ENCODE data around the gene DLL3. TPM values are rescaled to one million over a fixed set of nuclear protein-coding genes. Genes with fewer than 3 reads are reported as not detected.
A peak's percentile ranks its signal among the peaks of the same experiment; 100 is the strongest.
"Not testable (repeated sequence)": the region's sequence is repeated elsewhere in the genome, so short reads cannot be mapped to it uniquely, and the experiment has no call there.

The DLL3 gene
- total RNA-seq, 4 donors from 2014 or later, result not detected

GRCh38 chr19:39472746-39473442 lies 25.9 kb upstream of the DLL3 start:
- H3K4me1 ChIP-seq, result no peaks in the 10 kb centered on the region
- H3K27me3 ChIP-seq, result no peaks in the 10 kb centered on the region
- DNase-seq (ENCODE audit: low spot score in 2 of 2), result no peak
- H3K9me3 ChIP-seq, result no peaks in the 10 kb centered on the region
- TF ChIP-seq CTCF (IDR thresholded peaks at IDR 0.05) (no peak), POLR2AphosphoS5 (IDR thresholded peaks at IDR 0.05) (no peak), POLR2A (IDR thresholded peaks at IDR 0.05) (no peak), EP300 (IDR thresholded peaks at IDR 0.05) (no peak)
- peaks cover 84% of the 10 kb centered on the region for H3K36me3 ChIP-seq
- WGBS, result 88% methylated on average over 11 of the region's 32 CpGs
- H3K27ac ChIP-seq, result no peak overlapping the region
- no peak overlapping the region for H3K4me3 ChIP-seq

- no peaks in the 10 kb centered on the region for H3K9me3 ChIP-seq
- no peak overlapping the region for H3K4me3 ChIP-seq
- WGBS, result 89% methylated on average over 4 of the region's 11 CpGs
- no peaks in the 10 kb centered on the region for H3K27me3 ChIP-seq
- no peaks in the 10 kb centered on the region for H3K4me1 ChIP-seq
- no peak for TF ChIP-seq POLR2A (IDR thresholded peaks at IDR 0.05)
- TF ChIP-seq CTCF (IDR thresholded peaks at IDR 0.05), result no peak
- TF ChIP-seq POLR2AphosphoS5 (IDR thresholded peaks at IDR 0.05), result no peak
- no peak for TF ChIP-seq EP300 (IDR thresholded peaks at IDR 0.05)
- H3K27ac ChIP-seq, result no peak overlapping the region
- peaks cover 78% of the 10 kb centered on the region for H3K36me3 ChIP-seq
- DNase-seq (ENCODE audit: low spot score in 2 of 2), result no peak
Observed at GRCh38 chr19:39473443-39473960, 25.2 kb upstream of the DLL3 start.

- TF ChIP-seq CTCF (IDR thresholded peaks at IDR 0.05) (peak; percentile 28 to 86), POLR2AphosphoS5 (IDR thresholded peaks at IDR 0.05) (no peak)
- Histone ChIP-seq H3K27ac (no peak overlapping the region), H3K9me3 (no peaks in the 10 kb centered on the region), H3K27me3 (no peaks in the 10 kb centered on the region), H3K36me3 (peaks cover 71% of the 10 kb centered on the region), H3K4me1 (no peaks in the 10 kb centered on the region), H3K4me3 (no peak overlapping the region)
- no peak for DNase-seq (ENCODE audit: low spot score in 2 of 2)
- WGBS, result 43% methylated on average over 6 of the region's 9 CpGs
Observed at GRCh38 chr19:39474139-39474620, 24.6 kb upstream of the DLL3 start.

- peaks cover 9% of the 10 kb centered on the region for H3K4me1 ChIP-seq
- H3K9me3 ChIP-seq, result no peaks in the 10 kb centered on the region
- 95% methylated on average over 2 of the region's 2 CpGs for WGBS
- H3K36me3 ChIP-seq, result peaks cover 55% of the 10 kb centered on the region
- no peak overlapping the region for H3K4me3 ChIP-seq
- TF ChIP-seq POLR2AphosphoS5 (IDR thresholded peaks at IDR 0.05) (no peak), EP300 (IDR thresholded peaks at IDR 0.05) (no peak), POLR2A (IDR thresholded peaks at IDR 0.05) (no peak), CTCF (IDR thresholded peaks at IDR 0.05) (no peak)
- no peak for DNase-seq (ENCODE audit: low spot score in 2 of 2)
- H3K27me3 ChIP-seq, result no peaks in the 10 kb centered on the region
- no peak overlapping the region for H3K27ac ChIP-seq
Observed at GRCh38 chr19:39475748-39476147, 23.0 kb upstream of the DLL3 start.

GRCh38 chr19:39479319-39479801 lies 19.4 kb upstream of the DLL3 start:
- H3K27ac ChIP-seq; H3K27me3 ChIP-seq; H3K9me3 ChIP-seq; DNase-seq (ENCODE audit: low spot score in 2 of 2); H3K4me3 ChIP-seq: not testable (repeated sequence)
- WGBS, result 77% methylated on average over 11 of the region's 11 CpGs
- Histone ChIP-seq H3K36me3 (peaks cover 28% of the 10 kb centered on the region), H3K4me1 (peaks cover 24% of the 10 kb centered on the region)

Data from suprapubic skin (tissue), 4 donors.